ENCODE results near the gene SLC7A5.

Gene SLC7A5

GRCh38 chr16:87846705-87847466, 22.4 kb downstream of the SLC7A5 start:
- no peak for DNase-seq (ENCODE audit: low read depth in 3 of 3)

- no peak for DNase-seq (ENCODE audit: low read depth in 3 of 3)
Observed at GRCh38 chr16:87845807-87846619, 23.3 kb downstream of the SLC7A5 start.

GRCh38 chr16:87845213-87845612, 24.1 kb downstream of the SLC7A5 start:
- DNase-seq (ENCODE audit: low read depth in 3 of 3), result no peak

- no peak for DNase-seq (ENCODE audit: low read depth in 3 of 3)
Observed at GRCh38 chr16:87844809-87845208, 24.5 kb downstream of the SLC7A5 start.

- no peak for DNase-seq (ENCODE audit: low read depth in 3 of 3)
Observed at GRCh38 chr16:87844120-87844733, 25.1 kb downstream of the SLC7A5 start.

- no peak for DNase-seq (ENCODE audit: low read depth in 3 of 3)
Observed at GRCh38 chr16:87843678-87844105, 25.6 kb downstream of the SLC7A5 start.

- DNase-seq (ENCODE audit: low read depth in 3 of 3), result no peak
Observed at GRCh38 chr16:87842209-87842869, 27.0 kb downstream of the SLC7A5 start.

- DNase-seq (ENCODE audit: low read depth in 3 of 3), result no peak
Observed at GRCh38 chr16:87841340-87842208, 27.7 kb downstream of the SLC7A5 start.

GRCh38 chr16:87840271-87840978, 28.9 kb downstream of the SLC7A5 start:
- no peak for DNase-seq (ENCODE audit: low read depth in 3 of 3)

- DNase-seq (ENCODE audit: low read depth in 3 of 3), result no peak
Observed at GRCh38 chr16:87839542-87840270, 29.6 kb downstream of the SLC7A5 start.

- DNase-seq (ENCODE audit: low read depth in 3 of 3), result no peak
Observed at GRCh38 chr16:87838643-87839541, 30.4 kb downstream of the SLC7A5 start.

- no peak for DNase-seq (ENCODE audit: low read depth in 3 of 3)
Observed at GRCh38 chr16:87837627-87838289, 31.5 kb downstream of the SLC7A5 start.

- DNase-seq (ENCODE audit: low read depth in 3 of 3), result no peak
Observed at GRCh38 chr16:87836844-87837581, 32.3 kb downstream of the SLC7A5 start.

- DNase-seq (ENCODE audit: low read depth in 3 of 3), result no peak
Observed at GRCh38 chr16:87836346-87836843, 32.9 kb downstream of the SLC7A5 start.

- no peak for DNase-seq (ENCODE audit: low read depth in 3 of 3)
Observed at GRCh38 chr16:87835882-87836331, 33.4 kb downstream of the SLC7A5 start.

GRCh38 chr16:87834668-87835473, 34.4 kb downstream of the SLC7A5 start:
- no peak for DNase-seq (ENCODE audit: low read depth in 3 of 3)

Measured in stimulated activated CD4-positive, alpha-beta T cell treated with anti-CD3 and anti-CD28 coated beads, TNF-alpha, amount 100 ng/mL, for 48 hours (primary cell).